Activated T-cell treated with anti-CD3 and anti-CD28 coated beads for 48 hours (primary cell): Measurements from ENCODE around the gene CCDC33.
A peak's percentile ranks its signal among the peaks of the same experiment; 100 is the strongest.

Source experiments
- DNase-seq: peaks from one replicate; pipeline ENCODE4 v3.0.0-alpha.2; 2020; ENCODE audit warnings: low read depth

CCDC33 gene

DNA sequence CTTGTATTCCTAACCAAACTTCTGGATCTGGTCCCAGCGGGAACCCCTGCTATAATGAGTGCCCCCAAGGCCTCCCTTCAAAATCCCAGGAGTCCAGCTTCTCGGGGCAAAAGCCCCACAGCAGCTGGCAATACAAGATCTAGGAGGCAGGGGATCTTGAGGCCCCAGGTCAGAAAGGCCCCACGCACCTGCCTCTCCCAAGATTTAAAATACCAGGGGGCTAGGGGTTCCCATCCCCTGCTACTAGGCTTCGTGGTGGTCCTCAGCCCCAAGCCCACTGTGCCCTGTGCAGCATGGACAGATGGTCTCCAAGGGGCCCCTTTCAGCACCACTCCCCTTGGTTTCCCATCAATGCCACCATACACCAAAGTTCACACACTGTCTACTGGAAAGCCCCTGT, 147.2 kb downstream of the CCDC33 start:
- DNase-seq, result no peak

DNA sequence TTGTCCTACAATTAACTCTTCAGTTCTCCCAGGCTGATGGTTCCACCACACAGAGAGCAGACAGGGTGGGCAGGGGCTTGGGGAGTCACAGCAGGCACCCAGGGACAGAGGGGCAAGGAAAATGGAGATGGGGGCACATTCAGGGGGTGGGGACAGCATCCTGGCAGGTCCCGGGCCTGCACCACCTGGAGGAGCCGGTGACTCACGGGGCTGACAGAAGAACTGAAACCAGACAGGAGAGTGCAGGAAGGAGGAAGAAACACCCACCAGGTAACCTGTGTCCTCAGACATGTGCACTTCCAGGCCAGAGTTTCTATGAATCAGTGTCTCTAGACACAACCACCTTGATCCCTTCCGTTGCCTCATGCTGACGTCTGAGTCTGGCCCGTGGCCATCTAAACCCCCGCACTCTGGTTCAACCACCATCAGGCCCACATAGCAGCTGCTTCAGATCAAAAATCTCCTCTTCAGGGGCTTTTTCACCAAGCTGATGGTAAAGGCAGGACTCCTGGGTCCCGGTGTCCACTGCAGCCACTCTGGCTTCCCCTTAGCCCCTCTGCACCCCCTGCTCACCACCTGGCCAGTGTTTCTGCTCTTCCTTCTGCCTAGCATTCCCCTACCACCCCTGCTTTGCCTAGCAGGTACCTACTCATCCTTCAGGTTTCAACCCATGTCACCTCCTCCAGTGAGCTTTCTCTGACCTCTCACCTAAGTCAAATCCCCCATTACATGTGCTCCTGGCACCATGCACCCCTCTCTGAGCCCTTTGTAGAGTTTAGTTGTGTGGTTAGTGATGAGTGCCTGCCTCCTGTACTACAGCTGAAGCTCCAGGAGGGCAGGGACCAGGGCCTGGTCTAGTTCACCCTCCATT, 147.8 kb downstream of the CCDC33 start:
- peak; percentile 76 for DNase-seq

DNA sequence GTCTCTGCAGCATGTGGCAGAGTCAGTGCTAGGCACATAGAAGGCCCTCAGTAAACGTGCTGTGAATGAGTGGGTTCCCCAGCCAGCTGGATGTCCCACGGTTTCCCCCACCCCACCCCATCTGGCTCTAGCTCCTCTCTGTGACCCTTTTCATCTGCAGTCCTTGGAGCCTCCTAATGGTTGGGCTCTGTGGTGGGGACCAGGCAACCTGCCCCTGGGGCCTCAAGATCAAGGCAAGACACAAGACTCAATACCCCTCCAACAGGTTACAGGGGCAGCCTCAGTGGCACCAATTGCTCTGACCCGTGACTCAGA, 148.4 kb downstream of the CCDC33 start:
- no peak for DNase-seq

DNA sequence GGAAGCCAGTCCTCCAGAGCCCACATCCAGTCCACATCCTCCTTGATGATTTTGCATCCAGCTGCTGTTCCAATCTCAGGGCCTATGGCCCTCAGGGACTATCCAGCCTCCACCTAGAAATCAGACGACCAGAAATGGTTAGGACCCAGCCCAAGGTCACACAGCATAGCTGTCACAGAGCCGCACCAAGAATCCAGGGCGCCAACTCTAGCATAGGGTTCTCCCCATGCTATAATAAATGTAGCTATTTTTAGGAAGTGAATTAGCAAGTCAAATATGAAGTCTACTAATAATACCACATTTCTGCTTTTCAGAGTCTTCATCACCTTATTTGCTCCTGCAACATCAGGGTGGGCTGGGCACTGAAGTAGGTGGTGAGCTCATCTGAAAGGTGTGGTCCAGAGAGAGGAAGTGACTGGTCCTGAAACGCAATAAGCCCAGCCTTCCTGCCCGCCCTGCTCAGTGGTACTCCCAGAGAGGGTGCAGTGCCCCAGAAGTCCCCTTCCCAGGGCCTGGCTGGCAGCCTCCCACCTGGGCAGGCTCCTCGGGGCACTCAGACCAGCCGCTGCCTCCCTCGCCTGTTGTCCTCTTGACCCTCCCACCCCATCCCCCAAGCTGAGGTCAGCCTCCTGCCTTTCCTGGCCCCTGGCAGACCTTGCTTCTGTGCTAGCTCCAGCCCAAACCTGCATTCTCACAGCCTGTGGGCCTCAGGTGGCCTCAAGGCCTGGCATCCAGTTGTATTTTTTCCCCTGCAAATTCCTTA, 148.9 kb downstream of the CCDC33 start:
- no peak for DNase-seq

DNA sequence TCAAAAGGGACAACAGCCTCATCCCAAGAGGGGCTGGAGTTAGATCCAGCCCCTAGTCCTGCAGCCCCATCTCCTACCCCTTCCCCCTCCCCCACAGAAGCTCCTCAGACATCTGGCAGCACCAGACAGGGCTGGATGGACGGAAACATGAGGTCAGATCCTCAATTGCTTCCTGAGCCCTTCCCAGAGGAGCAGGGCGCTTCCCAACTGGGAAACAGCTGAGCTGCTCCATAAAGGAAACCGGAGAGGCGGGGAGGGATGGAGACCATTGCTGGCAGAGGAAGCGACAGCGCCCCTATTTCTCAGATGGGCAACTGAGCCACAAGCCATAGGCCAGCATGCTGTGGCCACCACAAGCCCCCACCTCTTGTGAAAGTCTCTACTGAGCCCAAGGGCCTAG, 149.6 kb downstream of the CCDC33 start:
- DNase-seq, result no peak
